K562 (cell line): ENCODE data around the gene SMARCA4.

ENCODE experiments used
- CREB1 ChIP-seq, 2 experiments: sonication (generic) in 1 of 2; formaldehyde crosslinking in 1 of 2; IDR thresholded peaks; 2 replicates each; pipeline versions ENCODE4 v1.6.1 to v1.8.0; 2012 to 2022; ENCODE audit warnings: inconsistent platforms in 1 of 2, mild to moderate bottlenecking in 1 of 2, missing genetic modification reagents in 1 of 2, moderate library complexity in 1 of 2
- EZH2 ChIP-seq: IDR thresholded peaks from 2 replicates; pipeline ENCODE4 v1.6.1; 2012; ENCODE audit warnings: low read depth, mild to moderate bottlenecking, inconsistent platforms, low read length, borderline replicate concordance
- FOXJ2 ChIP-seq: fragments of 200-800 bp; sonication (Bioruptor generic); IDR thresholded peaks from 2 replicates; pipeline ENCODE4 v1.6.1; 2016; ENCODE audit warnings: missing genetic modification characterization, missing compliant biosample characterization
- JUN ChIP-seq, 2 experiments: sonication (generic) in 1 of 2; formaldehyde crosslinking in 1 of 2; IDR thresholded peaks; 2 replicates each; pipeline versions ENCODE4 v1.6.1 to v1.8.0; 2012 to 2022; ENCODE audit warnings: borderline replicate concordance in 2 of 2, mild to moderate bottlenecking in 2 of 2, improper control_type of control experiment in 1 of 2, low read depth in 1 of 2, low read length in 1 of 2, missing genetic modification reagents in 1 of 2
- PBX2 ChIP-seq, 2 experiments: IDR thresholded peaks in 1 of 2; conservative IDR thresholded peaks in 1 of 2; 2 replicates each; pipeline ENCODE4 v1.6.1; 2016; ENCODE audit warnings: low read depth in 2 of 2, mild to moderate bottlenecking in 1 of 2, missing compliant biosample characterization in 1 of 2, missing genetic modification characterization in 1 of 2, moderate library complexity in 1 of 2
- POLR2A ChIP-seq: fragments of 450-650 bp; conservative IDR thresholded peaks from 2 replicates; pipeline ENCODE4 v1.6.1; 2016
- RNF2 ChIP-seq: sonication (generic); IDR thresholded peaks from 2 replicates; pipeline ENCODE4 v1.6.1; 2016
- ZBTB33 ChIP-seq: sonication (generic); formaldehyde crosslinking; IDR thresholded peaks from 2 replicates; pipeline ENCODE4 v1.8.1; 2023; ENCODE audit warnings: mild to moderate bottlenecking, missing genetic modification reagents
- ZBTB9 ChIP-seq: fragments of 450-650 bp; formaldehyde crosslinking; IDR thresholded peaks from 2 replicates; pipeline ENCODE4 v1.4.0; 2020; ENCODE audit warnings: mild to moderate bottlenecking, moderate library complexity
- ZNF12 ChIP-seq: sonication (generic); formaldehyde crosslinking; IDR thresholded peaks from 2 replicates; pipeline ENCODE4 v1.4.0; 2020; ENCODE audit warnings: mild to moderate bottlenecking, missing genetic modification reagents

GRCh38 chr19:10986301-10987127, 25.7 kb downstream of the SMARCA4 start:
- TF ChIP-seq POLR2A (no peak), RNF2 (no peak), ZNF12 (CRISPR knock-in tag) (no peak), CREB1 (IDR thresholded peaks at IDR 0.05) (no peak), CREB1 (CRISPR knock-in tag; IDR thresholded peaks at IDR 0.05) (no peak), ZBTB9 (CRISPR knock-in tag) (no peak), JUN (IDR thresholded peaks at IDR 0.05; ENCODE audit: borderline replicate concordance, low read depth, low read length) (no peak), JUN (CRISPR knock-in tag; IDR thresholded peaks at IDR 0.05; ENCODE audit: borderline replicate concordance) (no peak), ZBTB33 (CRISPR knock-in tag) (no peak), EZH2 (no peak), PBX2 (CRISPR knock-in tag; IDR thresholded peaks at IDR 0.05; ENCODE audit: low read depth) (no peak), PBX2 (tag; conservative IDR thresholded peaks at IDR 0.05; ENCODE audit: low read depth) (no peak), FOXJ2 (tag) (no peak)
